HL-60 (cell line): Measurements from ENCODE around the gene GALNT9.

Experiments used
- CTCF ChIP-seq: IDR thresholded peaks from one replicate; pipeline ENCODE4 v1.5.1; 2011; ENCODE audit warnings: low read length, control low read depth, inconsistent platforms; ENCODE audit not compliant: insufficient read depth
- POLR2AphosphoS5 ChIP-seq: IDR thresholded peaks from 2 replicates; pipeline ENCODE4 v1.6.1; 2012; ENCODE audit warnings: low read depth
- TF ChIP-seq, protein P1 (sequence below): IDR thresholded peaks from 2 replicates; pipeline ENCODE4 v1.6.1; 2012; ENCODE audit warnings: low read depth; ENCODE audit not compliant: insufficient replicate concordance

DNA sequence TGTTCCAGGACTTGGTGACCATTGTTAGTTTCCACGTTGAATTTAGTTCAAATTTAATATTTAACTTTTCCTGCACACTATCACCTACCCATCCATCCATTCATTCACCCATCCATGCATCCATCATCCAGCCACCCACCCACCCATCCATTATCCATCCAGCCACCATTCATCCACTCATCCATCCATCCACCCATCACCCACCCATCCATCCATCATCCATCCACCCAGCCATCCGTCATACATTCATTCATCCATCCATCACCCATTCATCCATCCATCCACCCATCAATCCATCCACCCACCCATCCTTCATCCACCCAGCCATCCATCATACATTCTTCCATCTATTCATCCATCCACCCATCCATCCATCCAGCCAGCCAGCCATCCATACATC is 163.3 kb downstream of the GALNT9 start:
- TF ChIP-seq CTCF: no peak
- TF ChIP-seq, protein P1, sequence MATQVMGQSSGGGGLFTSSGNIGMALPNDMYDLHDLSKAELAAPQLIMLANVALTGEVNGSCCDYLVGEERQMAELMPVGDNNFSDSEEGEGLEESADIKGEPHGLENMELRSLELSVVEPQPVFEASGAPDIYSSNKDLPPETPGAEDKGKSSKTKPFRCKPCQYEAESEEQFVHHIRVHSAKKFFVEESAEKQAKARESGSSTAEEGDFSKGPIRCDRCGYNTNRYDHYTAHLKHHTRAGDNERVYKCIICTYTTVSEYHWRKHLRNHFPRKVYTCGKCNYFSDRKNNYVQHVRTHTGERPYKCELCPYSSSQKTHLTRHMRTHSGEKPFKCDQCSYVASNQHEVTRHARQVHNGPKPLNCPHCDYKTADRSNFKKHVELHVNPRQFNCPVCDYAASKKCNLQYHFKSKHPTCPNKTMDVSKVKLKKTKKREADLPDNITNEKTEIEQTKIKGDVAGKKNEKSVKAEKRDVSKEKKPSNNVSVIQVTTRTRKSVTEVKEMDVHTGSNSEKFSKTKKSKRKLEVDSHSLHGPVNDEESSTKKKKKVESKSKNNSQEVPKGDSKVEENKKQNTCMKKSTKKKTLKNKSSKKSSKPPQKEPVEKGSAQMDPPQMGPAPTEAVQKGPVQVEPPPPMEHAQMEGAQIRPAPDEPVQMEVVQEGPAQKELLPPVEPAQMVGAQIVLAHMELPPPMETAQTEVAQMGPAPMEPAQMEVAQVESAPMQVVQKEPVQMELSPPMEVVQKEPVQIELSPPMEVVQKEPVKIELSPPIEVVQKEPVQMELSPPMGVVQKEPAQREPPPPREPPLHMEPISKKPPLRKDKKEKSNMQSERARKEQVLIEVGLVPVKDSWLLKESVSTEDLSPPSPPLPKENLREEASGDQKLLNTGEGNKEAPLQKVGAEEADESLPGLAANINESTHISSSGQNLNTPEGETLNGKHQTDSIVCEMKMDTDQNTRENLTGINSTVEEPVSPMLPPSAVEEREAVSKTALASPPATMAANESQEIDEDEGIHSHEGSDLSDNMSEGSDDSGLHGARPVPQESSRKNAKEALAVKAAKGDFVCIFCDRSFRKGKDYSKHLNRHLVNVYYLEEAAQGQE: no peak
- no peak for TF ChIP-seq POLR2AphosphoS5
